GF-D8 (cell line): ENCODE results near the gene CDAN1.
"Not testable (repeated sequence)": the region's sequence is repeated elsewhere in the genome, so short reads cannot be mapped to it uniquely, and the experiment has no call there.

Source experiments
- DNase-seq: peaks from one replicate; lab custom pipeline; 2025; lab: John Stamatoyannopoulos, UW

CDAN1 gene

DNA sequence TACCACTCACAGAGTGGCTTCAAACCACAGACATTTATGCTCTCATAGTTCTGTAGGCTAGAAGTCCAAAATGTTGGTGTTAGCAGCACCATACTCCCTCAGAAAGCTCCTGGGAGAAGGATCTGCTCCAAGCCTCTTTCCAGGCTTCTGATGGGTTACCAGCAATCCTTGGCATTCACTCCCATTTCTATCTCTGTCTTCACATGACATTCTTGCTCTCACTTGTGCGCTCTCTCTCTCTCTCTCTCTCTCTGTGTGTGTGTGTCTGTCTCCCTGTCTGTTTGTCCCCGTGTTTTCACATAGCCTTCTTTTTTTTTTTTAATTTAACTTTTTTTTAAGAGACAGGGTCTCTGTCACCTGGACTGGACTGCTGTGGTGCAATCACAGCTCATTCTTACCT is 26.3 kb downstream of the CDAN1 start:
- DNase-seq, result no peak

DNA sequence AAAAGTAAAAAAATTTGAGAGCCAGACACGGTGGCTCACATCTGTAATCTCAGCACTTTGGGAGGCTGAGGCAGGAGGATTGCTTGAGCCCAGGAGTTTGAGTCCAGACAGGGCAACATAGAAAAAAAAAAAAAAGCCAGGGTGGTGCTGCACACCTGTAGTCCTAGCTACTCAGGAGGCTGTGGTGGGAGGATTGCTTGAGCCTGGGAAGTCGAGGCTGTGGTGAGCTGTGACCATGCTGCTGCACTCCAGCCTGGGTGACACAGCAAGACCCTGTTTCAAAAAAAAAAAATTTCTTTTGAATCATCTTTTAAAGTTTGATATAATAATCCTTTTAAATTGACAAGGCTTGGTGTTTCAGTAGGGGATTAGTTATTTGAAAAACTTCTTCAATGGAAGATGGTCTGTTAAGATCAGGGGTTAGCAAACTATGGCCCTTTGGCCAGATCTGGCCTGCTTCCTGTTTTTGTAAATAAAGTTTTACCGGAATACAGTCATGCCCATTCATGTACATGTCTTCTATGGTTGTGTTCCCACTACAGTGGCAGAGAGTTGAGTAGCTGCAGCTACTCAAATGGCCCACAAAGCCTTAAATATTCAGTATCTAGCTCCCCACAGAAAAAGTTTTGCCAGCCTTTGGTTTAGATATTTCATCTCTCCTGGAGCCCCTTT is 28.9 kb downstream of the CDAN1 start:
- no peak for DNase-seq

DNA sequence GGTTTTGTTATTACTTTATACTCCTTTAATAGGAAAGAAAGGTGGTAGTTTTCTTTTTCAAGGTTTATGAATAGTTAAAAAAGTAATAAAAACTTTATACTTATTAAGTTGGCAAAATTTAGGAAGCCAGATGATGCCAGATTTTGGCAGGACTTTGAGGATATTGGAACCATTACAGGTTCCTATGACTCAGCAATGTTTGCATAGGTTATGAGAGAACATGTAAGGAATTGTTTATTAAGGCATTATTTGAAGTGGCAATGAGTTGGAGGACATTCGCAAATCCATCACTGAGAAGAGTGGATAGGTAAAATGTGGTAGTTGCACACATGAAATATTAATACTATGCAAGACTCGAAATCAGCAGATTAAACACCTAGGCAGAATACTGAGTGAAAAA is 29.9 kb downstream of the CDAN1 start:
- no peak for DNase-seq

DNA sequence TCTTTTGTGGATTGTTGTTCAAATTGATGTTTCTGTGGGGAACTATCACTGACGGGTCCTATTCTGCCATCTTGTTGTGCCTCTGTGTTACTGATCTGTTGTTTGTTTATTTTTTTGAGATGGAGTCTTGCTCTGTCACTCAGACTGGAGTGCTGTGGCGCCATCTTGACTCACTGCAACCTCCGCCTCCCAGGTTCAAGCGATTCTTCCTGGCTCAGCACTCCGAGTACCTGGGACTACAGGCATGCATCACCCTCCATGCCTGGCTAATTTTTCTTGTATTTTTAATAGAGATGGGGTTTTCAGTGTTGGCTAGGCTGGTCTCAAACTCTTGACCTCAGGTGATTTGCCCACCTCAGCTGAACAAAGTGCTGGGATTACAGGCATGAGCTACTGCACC is 31.6 kb downstream of the CDAN1 start:
- no peak for DNase-seq

DNA sequence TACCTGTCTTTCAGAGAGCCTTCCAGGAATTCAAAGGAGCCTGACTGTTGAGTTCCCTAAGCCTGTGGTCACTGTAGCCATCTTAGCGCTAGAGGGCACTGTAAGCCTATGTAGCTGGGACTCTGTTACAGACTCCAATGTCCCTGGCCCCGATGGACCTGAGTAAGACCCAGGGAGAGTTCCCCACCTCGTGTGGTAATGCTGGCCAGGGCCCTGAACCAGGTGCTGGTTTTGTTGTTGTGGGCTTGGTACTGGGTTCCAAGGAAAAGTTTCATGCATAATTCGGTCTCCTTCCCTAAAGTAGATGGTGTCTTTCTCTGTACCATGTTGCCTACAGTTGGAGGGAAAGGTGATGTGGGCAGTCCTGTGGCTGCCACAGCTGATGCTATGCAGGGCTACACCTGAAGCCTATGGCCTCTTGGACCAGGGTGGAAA is 32.4 kb downstream of the CDAN1 start:
- no peak for DNase-seq

DNA sequence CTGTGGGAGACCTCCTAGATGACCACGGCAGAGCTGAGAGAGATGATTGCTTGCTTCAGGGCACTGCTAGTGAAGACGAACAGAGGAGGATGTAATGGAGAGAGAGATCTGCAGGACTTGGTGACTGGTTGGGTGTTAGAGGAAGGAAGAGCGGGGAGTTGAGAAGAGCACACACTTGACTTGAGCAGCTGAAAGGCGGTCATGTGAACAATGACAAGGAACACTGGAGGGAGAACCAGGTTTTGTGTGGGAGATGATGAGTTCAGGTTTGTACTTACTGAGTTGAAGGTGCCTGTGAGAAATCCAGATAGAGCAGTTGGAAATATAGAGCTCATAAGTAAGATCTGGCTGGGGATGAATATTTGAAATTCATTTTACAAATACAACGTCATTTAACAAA is 40.3 kb downstream of the CDAN1 start:
- DNase-seq, result no peak

DNA sequence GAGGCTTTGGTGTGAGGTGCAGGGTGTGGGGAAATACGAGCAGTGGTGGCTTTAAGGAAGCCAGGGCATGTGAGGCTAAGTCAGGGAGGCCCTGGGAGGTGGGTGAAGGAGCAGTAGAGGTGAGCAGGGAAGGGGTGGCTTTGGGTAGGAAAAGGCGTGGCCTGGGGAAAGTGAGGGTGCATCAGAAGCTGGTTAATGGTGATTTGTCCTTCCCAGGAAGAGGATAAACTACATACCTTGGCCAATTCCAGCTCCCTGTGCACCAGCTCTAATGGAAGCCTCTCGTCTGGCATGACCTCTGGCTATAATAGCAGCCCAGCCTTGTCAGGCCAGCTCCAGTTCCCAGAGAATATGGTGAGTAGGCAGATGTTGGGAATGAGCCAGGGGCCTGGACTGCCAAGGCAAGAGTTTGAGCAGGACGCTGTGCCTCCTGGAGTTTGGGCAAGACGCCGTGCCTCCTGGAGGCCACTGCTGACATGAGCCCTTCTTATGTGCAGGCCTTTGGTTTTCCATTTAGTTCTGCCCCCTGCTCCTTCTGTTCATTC is 41.3 kb downstream of the CDAN1 start:
- no peak for DNase-seq

DNA sequence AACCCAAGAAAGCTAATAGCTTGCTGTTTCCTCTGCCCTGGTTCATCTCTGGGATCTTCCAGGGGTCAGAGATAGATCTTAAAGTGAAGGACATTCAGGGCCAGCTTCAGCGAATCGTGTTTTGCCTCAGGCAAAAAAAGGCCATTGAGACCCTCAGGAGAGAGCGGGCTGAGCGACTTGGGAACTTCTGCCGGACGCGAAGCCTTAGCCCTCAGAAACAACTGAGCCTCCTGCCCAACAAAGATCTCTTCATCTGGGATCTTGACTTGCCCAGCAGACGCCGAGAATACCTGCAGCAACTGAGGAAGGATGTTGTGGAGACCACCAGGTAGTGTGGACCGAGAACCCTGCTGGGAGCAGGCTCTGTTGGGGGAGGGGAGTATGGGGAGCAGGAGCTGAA is 42.5 kb downstream of the CDAN1 start:
- no peak for DNase-seq

DNA sequence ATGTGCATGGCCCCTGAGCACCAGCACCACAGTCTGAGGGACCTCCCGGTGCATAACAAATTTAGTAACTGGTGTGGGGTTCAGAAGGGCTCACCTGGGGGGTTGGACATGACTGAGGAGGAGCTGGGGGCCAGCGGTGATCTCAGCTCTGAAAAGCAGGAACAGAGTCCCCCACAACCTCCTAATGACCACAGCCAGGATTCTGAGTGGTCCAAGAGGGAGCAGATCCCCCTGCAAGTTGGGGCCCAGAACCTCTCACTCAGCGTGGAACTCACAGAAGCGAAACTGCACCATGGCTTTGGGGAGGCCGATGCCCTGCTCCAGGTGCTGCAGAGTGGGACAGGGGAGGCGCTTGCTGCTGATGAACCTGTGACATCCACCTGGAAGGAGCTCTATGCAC is 43.0 kb downstream of the CDAN1 start:
- no peak for DNase-seq

DNA sequence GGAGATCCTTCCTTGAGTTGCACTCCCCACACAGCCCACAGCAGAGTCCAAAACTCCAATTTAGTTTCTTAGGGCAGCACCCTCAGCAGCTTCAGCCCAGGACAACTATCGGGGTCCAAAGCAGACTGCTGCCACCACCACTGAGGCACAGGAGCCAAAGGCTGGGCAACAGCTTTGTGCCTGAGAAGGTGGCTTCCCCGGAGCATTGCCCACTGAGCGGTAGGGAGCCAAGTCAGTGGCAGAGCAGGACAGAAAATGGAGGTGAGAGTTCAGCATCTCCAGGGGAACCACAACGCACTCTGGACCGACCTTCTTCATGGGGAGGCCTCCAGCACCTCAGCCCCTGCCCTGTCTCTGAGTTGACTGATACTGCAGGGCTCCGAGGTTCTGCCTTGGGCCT is 43.4 kb downstream of the CDAN1 start:
- no peak for DNase-seq

DNA sequence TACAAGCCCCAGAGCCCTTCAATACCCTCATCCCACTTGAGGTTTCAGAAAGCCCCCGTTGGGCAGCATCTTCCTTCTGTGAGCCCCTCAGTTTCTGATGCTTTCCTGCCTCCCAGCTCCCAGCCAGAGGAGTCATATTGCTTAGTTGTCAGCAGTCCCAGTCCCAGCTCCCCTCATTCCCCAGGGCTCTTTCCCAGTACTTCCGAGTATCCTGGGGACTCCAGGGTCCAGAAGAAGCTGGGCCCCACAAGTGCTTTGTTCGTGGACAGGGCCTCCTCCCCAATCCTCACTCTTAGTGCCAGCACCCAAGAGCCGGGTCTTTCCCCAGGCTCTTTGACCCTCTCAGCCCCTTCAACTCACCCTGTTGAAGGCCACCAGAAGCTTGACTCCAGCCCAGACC is 43.9 kb downstream of the CDAN1 start:
- DNase-seq, result no peak

DNA sequence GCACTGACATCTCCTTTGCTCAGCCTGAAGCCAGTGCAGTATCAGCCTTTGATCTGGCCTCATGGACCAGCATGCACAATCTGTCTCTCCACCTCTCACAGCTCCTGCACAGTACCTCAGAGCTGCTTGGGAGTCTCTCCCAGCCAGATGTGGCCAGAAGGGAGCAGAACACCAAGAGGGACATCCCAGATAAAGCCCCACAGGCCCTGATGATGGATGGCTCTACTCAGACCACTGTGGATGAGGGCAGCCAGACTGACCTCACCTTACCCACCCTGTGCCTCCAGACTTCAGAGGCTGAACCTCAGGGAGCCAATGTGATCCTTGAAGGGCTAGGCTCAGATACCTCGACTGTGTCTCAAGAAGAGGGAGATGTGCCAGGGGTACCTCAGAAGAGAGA is 44.4 kb downstream of the CDAN1 start:
- DNase-seq, result no peak

DNA sequence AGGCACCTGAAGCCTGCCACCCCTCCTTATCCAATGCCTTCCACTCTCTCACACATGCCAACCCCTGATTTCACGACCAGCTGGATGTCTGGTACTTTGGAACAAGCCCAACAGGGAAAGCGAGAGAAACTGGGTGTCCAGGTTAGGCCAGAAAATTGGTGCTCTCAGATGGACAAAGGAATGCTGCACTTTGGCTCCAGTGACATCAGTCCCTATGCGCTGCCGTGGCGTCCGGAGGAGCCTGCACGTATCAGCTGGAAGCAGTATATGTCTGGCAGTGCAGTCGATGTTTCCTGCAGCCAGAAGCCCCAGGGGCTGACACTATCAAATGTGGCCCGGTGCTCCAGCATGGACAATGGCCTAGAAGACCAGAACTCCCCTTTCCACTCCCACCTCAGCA is 45.2 kb downstream of the CDAN1 start:
- no peak for DNase-seq

DNA sequence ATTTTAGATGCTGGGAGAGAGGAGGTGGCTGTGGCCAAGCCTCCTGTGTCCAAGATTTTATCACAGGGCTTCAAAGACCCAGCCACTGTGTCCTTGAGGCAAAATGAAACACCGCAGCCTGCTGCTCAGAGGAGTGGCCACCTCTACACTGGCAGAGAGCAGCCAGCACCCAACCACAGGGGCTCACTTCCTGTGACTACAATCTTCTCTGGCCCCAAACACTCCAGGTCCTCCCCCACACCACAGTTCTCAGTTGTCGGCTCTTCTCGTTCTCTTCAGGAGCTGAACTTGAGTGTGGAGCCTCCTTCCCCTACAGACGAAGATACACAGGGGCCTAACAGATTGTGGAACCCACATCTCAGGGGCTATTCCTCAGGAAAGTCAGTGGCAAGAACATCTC is 45.6 kb downstream of the CDAN1 start:
- DNase-seq, result no peak

DNA sequence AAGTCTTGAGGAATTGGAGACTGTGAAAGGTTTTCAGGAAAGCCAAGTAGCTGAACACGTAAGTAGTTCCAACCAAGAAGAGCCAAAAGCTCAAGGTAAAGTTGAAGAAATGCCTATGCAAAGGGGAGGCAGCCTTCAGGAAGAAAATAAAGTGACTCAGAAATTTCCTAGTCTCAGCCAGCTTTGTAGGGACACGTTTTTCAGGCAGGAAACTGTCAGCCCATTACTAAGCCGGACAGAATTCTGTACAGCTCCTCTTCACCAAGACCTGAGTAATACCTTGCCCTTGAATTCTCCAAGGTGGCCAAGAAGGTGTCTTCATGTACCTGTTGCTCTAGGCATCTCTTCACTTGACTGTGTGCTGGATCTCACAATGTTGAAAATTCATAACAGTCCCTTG is 48.6 kb downstream of the CDAN1 start:
- no peak for DNase-seq

DNA sequence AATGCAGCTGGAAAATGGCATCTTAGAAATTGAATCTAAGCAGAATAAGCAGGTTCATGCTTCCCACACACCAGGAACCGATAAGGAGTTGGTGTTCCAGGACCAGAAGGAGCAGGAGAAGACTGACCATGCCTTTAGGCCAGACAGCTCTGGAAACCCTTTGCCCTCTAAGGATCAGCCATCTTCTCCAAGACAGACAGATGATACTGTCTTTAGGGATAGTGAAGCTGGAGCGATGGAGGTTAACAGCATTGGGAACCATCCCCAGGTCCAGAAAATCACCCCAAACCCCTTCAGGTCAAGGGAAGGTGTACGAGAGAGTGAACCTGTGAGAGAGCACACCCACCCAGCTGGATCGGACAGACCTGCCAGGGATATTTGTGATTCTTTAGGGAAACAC is 49.2 kb downstream of the CDAN1 start:
- no peak for DNase-seq

DNA sequence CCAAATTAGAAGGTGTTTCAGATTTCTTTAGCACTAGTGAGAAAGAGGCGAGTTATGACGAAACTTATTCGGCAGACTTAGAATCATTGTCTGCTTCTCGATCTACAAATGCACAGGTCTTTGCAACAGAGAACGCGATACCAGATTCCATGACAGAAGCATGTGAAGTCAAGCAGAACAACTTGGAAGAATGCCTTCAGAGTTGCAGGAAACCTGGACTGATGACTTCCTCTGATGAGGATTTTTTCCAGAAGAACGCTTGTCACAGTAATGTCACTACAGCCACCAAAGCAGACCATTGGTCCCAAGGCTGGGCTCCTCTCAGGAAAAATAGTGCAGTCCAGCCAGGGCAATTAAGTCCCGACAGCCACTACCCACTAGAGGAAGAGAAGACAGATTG is 50.6 kb downstream of the CDAN1 start:
- no peak for DNase-seq

DNA sequence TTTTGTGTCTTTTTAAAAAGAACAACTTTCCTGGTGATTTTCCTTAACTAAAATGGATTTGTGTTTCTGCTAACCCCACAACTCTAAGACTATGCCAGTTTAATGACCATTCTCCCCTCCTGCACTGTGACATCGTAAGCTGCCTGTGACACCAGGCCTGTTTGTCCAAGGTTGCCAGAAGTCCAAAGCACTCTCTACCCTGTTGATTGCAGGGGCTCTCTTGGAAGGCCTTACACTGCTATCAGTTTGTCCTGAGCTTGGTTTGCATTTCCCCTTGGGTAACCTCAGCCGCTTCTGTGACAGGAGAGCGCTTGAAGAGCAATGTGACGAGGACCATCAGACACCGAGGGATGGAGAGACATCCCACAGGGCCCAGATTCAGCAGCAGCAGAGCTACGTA is 55.8 kb downstream of the CDAN1 start:
- no peak for DNase-seq

DNA sequence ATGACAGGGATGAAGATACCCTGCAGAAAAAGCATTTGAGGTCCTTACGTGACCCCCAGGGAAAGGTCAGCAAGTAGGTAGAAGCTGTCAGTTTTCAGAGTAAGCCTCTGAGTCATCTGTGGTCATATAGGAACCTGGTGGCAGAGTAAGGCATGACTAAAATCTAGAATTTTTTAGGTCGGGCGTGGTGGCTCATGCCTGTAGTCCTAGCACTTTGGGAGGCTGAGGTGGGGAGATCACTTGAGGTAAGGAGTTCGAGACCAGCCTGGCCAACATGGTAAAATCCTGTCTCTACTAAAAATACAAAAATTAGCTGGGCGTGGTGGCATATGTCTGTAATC is 56.8 kb downstream of the CDAN1 start:
- not testable (repeated sequence) for DNase-seq

DNA sequence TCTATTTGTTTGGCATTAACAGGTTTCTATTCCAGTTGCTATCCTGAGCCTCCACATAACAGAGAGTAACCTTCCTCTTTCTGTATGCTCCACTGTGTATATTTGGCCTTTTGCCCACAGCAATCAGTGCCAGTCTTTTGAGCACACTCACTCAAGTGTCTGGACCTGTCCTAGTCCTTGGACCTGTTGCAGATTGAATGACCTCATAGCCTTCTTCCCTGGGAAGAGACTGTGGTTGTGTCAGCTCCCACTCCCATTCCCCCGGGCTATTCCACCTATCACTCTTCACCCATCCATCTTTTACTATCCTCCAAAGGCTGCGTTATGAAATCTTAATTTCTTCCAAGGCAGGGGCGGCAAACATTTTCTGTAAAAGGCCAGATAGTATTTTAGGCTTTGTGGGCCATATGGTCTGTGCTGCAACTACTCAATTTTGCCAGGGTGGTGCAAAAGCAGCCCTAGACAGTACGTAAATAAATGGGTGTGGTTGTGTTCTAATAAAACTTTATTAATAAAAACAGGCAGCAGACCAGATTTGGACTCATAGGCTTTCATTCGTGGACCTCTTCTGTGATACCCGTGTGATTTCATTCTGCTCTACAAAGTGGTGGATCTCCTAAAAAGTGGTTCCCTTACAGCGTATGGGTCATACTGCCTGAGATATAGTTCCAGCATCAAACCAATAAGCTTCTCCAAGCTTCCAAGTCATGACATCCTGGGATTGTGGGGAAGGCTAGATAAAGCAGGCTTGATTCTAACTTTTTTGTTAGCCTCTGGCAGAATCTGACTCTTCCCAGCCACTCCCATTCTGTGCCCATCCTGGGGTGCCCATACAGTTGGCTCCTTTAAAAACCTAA is 57.4 kb downstream of the CDAN1 start:
- DNase-seq, result no peak

DNA sequence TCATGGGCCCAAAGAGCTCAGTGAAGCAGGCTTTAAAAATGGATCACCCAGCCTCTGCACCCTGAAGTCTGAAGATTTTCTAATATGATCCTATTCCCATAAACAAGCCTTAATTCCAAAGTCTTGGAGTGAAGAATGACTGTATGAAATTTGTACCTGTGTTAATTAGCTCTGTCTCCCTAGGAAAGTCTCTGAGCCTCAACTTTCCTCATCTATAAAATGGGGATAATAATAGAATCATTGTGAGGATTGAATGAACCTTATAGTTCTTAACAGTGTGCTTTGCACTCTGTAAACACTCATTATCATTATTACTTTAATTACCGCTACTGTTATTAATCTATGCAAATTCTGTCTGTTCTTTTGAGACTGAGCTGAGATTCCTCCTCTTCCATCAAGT is 61.9 kb downstream of the CDAN1 start:
- DNase-seq, result no peak

DNA sequence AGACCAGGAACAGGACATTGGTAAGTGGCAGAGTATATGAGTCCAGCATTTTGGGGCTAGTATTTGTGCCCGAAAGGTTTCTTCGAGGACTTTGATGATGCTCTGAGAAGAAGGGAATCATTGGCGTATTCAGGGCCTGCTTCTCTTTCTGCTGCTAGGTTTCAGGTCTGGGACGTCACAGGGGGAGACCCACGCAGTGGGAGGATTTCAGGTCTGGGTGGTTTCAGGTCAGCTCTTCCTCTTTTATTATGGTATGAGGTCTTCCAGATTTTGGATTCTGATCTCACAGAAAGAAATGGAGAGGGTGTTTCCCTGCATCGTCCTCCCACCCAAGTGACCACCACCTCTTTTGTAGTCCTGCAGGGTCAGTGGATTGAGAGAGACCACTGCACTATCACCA is 62.5 kb downstream of the CDAN1 start:
- no peak for DNase-seq
